ENCODE results near the gene TRIP13. TPM values are rescaled to one million over a fixed set of nuclear protein-coding genes. Genes with fewer than 3 reads are reported as not detected.
A peak's percentile ranks its signal among the peaks of the same experiment; 100 is the strongest.

The TRIP13 gene
- total and polyA plus RNA-seq, 2 experiments from 2014 or later = 42.5 to 44.8 TPM

DNA sequence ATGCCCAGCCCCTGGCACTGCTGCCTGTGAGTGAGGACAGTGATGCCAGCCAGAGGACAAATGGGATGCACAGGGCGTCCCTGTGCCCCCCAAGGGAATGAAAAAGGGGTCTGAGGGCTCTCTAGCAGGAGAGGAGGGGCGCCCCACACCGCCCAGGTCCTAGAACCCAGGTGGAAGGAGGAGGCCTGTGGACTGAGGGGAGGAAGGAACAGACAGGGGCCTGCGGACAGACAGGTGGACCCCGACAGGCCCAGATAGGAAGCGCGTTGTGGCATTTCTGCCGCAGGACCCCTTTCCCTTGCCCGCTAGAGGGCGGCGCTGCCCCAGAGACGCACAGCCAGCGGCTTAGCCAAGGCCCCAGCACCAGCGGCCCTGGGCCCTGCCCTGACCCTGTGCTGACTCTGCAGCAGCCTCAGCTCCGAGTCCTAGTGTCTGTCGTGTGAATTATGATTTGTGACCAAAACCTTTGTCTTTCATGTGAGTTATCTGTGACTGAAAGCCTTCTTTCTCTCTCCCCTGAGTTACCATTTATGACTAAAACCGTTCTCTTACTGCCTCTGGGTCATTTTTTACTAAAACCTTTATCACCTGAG lies 30.7 kb downstream of the TRIP13 start:
- H3K79me2 ChIP-seq (replicated peaks; ENCODE audit: insufficient read depth) = no peaks in the 10 kb centered on the region
- H3K4me2 ChIP-seq = no peak overlapping the region
- ATAC-seq (peak; percentile 90), DNase-seq (ENCODE audit: low spot score) (peak; percentile 93)
- Mint-ChIP-seq H3K27me3 (ENCODE audit: insufficient read depth, low read depth, poor library complexity) (peaks cover 21% of the 10 kb centered on the region), H3K27ac (no peak overlapping the region), H3K4me1 (peaks cover 2% of the 10 kb centered on the region; the same call in 2 of the 3 replicates), H3K4me3 (no peak overlapping the region), H3K36me3 (ENCODE audit: low read depth) (peaks cover 8% of the 10 kb centered on the region), H3K9me3 (no peaks in the 10 kb centered on the region)
- TF ChIP-seq CREB1 (CRISPR knock-in tag; IDR thresholded peaks at IDR 0.05; ENCODE audit: low read depth) (0 out of 2 replicates have a peak, but pooled peaks have one; percentile 20), EZH2phosphoT487 (IDR thresholded peaks at IDR 0.05; ENCODE audit: unreplicated experiment) (no peak), ZNF114 (CRISPR knock-in tag; IDR thresholded peaks at IDR 0.05) (no peak), NANOG (IDR thresholded peaks at IDR 0.05; ENCODE audit: borderline replicate concordance) (no peak), ZNF331 (CRISPR knock-in tag; IDR thresholded peaks at IDR 0.05; ENCODE audit: low read depth) (no peak)
- TF ChIP-seq, protein P1, sequence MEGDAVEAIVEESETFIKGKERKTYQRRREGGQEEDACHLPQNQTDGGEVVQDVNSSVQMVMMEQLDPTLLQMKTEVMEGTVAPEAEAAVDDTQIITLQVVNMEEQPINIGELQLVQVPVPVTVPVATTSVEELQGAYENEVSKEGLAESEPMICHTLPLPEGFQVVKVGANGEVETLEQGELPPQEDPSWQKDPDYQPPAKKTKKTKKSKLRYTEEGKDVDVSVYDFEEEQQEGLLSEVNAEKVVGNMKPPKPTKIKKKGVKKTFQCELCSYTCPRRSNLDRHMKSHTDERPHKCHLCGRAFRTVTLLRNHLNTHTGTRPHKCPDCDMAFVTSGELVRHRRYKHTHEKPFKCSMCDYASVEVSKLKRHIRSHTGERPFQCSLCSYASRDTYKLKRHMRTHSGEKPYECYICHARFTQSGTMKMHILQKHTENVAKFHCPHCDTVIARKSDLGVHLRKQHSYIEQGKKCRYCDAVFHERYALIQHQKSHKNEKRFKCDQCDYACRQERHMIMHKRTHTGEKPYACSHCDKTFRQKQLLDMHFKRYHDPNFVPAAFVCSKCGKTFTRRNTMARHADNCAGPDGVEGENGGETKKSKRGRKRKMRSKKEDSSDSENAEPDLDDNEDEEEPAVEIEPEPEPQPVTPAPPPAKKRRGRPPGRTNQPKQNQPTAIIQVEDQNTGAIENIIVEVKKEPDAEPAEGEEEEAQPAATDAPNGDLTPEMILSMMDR (conservative IDR thresholded peaks at IDR 0.05; ENCODE audit: low read depth in 2 of 2) = peak; percentile 71 to 98
- TF ChIP-seq, protein P2, sequence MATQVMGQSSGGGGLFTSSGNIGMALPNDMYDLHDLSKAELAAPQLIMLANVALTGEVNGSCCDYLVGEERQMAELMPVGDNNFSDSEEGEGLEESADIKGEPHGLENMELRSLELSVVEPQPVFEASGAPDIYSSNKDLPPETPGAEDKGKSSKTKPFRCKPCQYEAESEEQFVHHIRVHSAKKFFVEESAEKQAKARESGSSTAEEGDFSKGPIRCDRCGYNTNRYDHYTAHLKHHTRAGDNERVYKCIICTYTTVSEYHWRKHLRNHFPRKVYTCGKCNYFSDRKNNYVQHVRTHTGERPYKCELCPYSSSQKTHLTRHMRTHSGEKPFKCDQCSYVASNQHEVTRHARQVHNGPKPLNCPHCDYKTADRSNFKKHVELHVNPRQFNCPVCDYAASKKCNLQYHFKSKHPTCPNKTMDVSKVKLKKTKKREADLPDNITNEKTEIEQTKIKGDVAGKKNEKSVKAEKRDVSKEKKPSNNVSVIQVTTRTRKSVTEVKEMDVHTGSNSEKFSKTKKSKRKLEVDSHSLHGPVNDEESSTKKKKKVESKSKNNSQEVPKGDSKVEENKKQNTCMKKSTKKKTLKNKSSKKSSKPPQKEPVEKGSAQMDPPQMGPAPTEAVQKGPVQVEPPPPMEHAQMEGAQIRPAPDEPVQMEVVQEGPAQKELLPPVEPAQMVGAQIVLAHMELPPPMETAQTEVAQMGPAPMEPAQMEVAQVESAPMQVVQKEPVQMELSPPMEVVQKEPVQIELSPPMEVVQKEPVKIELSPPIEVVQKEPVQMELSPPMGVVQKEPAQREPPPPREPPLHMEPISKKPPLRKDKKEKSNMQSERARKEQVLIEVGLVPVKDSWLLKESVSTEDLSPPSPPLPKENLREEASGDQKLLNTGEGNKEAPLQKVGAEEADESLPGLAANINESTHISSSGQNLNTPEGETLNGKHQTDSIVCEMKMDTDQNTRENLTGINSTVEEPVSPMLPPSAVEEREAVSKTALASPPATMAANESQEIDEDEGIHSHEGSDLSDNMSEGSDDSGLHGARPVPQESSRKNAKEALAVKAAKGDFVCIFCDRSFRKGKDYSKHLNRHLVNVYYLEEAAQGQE (IDR thresholded peaks at IDR 0.05; ENCODE audit: unreplicated experiment) = no peak
- TF ChIP-seq, protein P3, sequence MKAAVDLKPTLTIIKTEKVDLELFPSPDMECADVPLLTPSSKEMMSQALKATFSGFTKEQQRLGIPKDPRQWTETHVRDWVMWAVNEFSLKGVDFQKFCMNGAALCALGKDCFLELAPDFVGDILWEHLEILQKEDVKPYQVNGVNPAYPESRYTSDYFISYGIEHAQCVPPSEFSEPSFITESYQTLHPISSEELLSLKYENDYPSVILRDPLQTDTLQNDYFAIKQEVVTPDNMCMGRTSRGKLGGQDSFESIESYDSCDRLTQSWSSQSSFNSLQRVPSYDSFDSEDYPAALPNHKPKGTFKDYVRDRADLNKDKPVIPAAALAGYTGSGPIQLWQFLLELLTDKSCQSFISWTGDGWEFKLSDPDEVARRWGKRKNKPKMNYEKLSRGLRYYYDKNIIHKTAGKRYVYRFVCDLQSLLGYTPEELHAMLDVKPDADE (IDR thresholded peaks at IDR 0.05) = no peak
- H3K9me2 ChIP-seq (ENCODE audit: insufficient read depth) = no peaks in the 10 kb centered on the region
- no peak overlapping the region for H2AFZ ChIP-seq
- H4K20me1 ChIP-seq (replicated peaks; ENCODE audit: insufficient read depth) = 0 out of 2 replicates have a peak, but pooled peaks cover 18% of the 10 kb centered on the region
- no peaks in the 10 kb centered on the region for H3F3A ChIP-seq (replicated peaks; ENCODE audit: low read depth)
- no peak overlapping the region for H3K27ac ChIP-seq (ENCODE audit: low read depth)
- no peaks in the 10 kb centered on the region for H3K4me1 ChIP-seq (ENCODE audit: insufficient read depth)
- no peak overlapping the region for H3K4me3 ChIP-seq
- peaks cover 8% of the 10 kb centered on the region; the same call in 1 of the 2 replicates for H3K36me3 ChIP-seq (ENCODE audit: insufficient read depth)
- H3K27me3 ChIP-seq (ENCODE audit: insufficient read depth) = peaks cover 23% of the 10 kb centered on the region
